Thyroid gland (tissue), 4 donors: ENCODE data around the gene ITIH5. TPM values are rescaled to one million over a fixed set of nuclear protein-coding genes. Genes with fewer than 3 reads are reported as not detected.
A peak's percentile ranks its signal among the peaks of the same experiment; 100 is the strongest.
"Not testable (repeated sequence)": the region's sequence is repeated elsewhere in the genome, so short reads cannot be mapped to it uniquely, and the experiment has no call there.

Experiments
- DNase-seq, 2 donors: peaks; one replicate each; pipeline ENCODE4 v3.0.0-alpha.2; 2019
- H3K27ac ChIP-seq, 3 donors: fragments of 200-600 bp; sonication (generic); 1 replicate in 2 of 3; 2 replicates in 1 of 3; pipeline ENCODE4 v1.5.1; 2016 to 2019; ENCODE audit warnings: mild to moderate bottlenecking in 1 of 3, moderate library complexity in 1 of 3
- H3K27me3 ChIP-seq: fragments of 200-600 bp; sonication (generic); one replicate; pipeline ENCODE4 v1.5.1; 2019
- H3K36me3 ChIP-seq, 2 donors: fragments of 200-600 bp; sonication (generic); one replicate each; pipeline ENCODE4 v1.5.1; 2016 to 2019
- H3K4me1 ChIP-seq, 2 donors: fragments of 200-600 bp; sonication (generic); one replicate each; pipeline ENCODE4 v1.5.1; 2017 to 2019
- H3K4me3 ChIP-seq, 3 donors: fragments of 200-600 bp; sonication (generic); replicated peaks in 1 of 3; 1 replicate in 2 of 3; 2 replicates in 1 of 3; pipeline ENCODE4 v1.5.1; 2016; ENCODE audit warnings: mild to moderate bottlenecking in 1 of 3
- H3K9me3 ChIP-seq: fragments of 200-600 bp; sonication (generic); one replicate; pipeline ENCODE4 v1.5.1; 2017
- POLR2A ChIP-seq, 2 donors: fragments of 450-650 bp; IDR thresholded peaks; one replicate each; pipeline ENCODE4 v1.6.1; 2017; ENCODE audit warnings: antibody characterized with exemption in 2 of 2, mild to moderate bottlenecking in 2 of 2, moderate library complexity in 1 of 2
- WGBS, 2 donors: methylation state at CpG; one replicate each; pipeline ENCODE4 v1.1.5; 2017; 5-methylcytosine and 5-hydroxymethylcytosine counted together
- intact Hi-C: fragments of 100-400 bp; cut with DNase I; formaldehyde crosslinking; loops from one replicate; pipeline ENCODE4 v1.15.1; 2023
- total RNA-seq, 4 donors: library from RNA; depleted of rRNA; stranded (reverse); fragments of >200 nt; gene quantifications; one replicate each; pipeline ENCODE4 v1.2.3, GENCODE V29; 2016
- TF ChIP-seq, protein P1 (sequence below), 6 experiments: fragments of 200-600 bp in 3 of 6; fragments of 450-650 bp in 3 of 6; sonication (generic) in 3 of 6; IDR thresholded peaks; one replicate each; pipeline ENCODE4 v1.5.1; 2016 to 2019; ENCODE audit warnings: antibody characterized with exemption in 6 of 6, mild to moderate bottlenecking in 2 of 6, inconsistent platforms in 1 of 6, moderate library complexity in 1 of 6

Gene ITIH5
- 10 to 100 TPM; 14.4 to 31.3 (median 20.2) TPM for total RNA-seq

DNA sequence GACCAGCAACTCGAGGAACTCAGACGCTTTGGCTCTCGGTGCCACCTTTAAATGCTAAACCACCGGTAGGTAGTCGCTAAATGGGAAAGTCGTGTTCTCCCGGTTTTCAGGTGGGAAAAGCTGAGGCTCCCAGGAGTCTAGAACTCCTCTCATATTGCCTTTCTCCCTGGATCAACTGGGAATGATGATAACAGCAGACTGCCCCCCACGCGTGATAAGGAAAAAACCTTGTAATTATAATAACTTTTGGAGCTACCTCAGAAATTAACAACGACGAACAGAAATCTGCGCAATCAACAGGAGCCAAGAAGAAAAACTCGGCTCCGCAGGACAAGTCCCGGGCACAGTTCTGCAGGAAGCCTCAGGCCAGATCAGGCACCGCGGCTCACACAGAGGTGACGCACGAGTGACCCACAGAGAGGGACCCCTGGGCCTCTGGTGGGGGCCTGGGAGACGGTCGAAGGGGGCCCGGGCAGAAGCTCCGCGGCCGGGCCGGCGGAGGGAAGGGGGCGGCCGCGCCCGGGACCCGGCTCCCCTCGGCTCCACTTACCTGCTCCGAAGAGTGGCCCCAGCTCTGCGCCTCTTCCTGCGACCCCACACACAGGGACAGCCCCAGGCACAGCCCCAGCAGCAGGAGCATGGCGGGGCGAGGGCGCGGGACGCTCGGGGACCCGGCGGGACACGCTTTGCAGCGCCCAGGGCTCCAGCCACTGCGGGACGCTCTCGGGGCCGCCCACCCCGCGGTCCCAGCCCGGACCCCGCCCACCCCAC is at the start of gene ITIH5:
Gene ITIH5, minus strand, starts transcription at position 714 of the 771 bp plus-strand sequence. Its CDS starts 74 bp downstream, at position 640.
- H3K9me3 ChIP-seq: no peaks in the 10 kb centered on the region
- WGBS, 2 donors: 0% methylated on average over 32 to 39 of the region's 54 CpGs
- TF ChIP-seq, protein P1, sequence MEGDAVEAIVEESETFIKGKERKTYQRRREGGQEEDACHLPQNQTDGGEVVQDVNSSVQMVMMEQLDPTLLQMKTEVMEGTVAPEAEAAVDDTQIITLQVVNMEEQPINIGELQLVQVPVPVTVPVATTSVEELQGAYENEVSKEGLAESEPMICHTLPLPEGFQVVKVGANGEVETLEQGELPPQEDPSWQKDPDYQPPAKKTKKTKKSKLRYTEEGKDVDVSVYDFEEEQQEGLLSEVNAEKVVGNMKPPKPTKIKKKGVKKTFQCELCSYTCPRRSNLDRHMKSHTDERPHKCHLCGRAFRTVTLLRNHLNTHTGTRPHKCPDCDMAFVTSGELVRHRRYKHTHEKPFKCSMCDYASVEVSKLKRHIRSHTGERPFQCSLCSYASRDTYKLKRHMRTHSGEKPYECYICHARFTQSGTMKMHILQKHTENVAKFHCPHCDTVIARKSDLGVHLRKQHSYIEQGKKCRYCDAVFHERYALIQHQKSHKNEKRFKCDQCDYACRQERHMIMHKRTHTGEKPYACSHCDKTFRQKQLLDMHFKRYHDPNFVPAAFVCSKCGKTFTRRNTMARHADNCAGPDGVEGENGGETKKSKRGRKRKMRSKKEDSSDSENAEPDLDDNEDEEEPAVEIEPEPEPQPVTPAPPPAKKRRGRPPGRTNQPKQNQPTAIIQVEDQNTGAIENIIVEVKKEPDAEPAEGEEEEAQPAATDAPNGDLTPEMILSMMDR (IDR thresholded peaks at IDR 0.05): no peak
- peak in 1 of 2 donors; percentile 39 for TF ChIP-seq POLR2A (IDR thresholded peaks at IDR 0.05)
- intact Hi-C loops: no loop called here
- H3K4me3 ChIP-seq: peak within 1 kb of the TSS; percentile 43 to 71 (median 66)
- no peaks in the 10 kb centered on the region for H3K27me3 ChIP-seq
- H3K4me1 ChIP-seq: peaks cover 0 to 8% of the 10 kb centered on the region in 2 donors
- H3K27ac ChIP-seq: peak within 1 kb of the TSS in 2 of 3 donors; percentile 56
- DNase-seq: peak; percentile 33
- no peaks in the 10 kb centered on the region for H3K36me3 ChIP-seq

DNA sequence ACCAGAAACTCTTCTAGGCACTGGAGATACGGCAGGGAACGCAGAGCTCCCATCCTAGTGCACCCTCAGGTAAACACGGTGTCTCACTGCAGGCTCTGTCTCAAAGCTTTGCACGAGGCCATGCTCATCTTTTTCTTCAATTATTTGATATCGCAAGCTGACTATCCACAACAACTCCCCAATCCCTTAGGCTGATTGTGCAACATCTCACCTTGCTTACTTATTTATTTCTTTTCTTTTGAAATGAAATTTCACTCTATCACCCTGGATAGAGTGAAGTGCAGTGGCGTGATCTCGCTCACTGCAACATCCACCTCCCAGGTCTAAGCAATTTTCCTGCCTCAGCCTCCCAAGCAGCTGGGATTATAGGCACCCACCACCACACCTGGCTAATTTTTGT is 48.7 kb upstream of the ITIH5 start:
- 94 to 95% methylated on average over 7 of the region's 7 CpGs for WGBS, 2 donors
- intact Hi-C loops: no loop called here
- Histone ChIP-seq H3K4me3 (no peak overlapping the region), H3K4me1 (no peaks in the 10 kb centered on the region), H3K27me3 (no peaks in the 10 kb centered on the region), H3K36me3 (no peaks in the 10 kb centered on the region), H3K9me3 (no peaks in the 10 kb centered on the region), H3K27ac (no peak overlapping the region)
- TF ChIP-seq, protein P1 (IDR thresholded peaks at IDR 0.05): no peak
- TF ChIP-seq POLR2A (IDR thresholded peaks at IDR 0.05): no peak
- DNase-seq: no peak

DNA sequence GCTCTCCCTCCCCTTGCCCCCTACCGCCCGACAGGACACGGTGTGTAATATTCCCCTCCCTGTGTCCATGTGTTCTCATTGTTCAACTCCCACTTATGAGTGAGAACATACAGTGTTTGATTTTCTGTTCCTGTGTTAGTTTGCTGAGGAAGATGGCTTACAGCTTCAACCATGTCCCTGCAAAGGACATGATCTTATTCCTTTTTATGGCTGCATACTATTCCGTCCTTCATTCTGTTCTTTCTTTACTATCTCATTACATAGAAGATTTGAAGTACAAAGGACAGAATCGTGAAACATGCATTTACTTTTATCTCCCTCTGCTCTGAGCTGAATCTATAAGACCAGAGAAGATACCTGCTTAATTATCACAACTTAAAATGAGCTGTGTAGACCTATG is 44.3 kb upstream of the ITIH5 start:
- WGBS, 2 donors: 86 to 93% methylated on average over 5 of the region's 5 CpGs
- H3K27me3 ChIP-seq, H3K9me3 ChIP-seq, H3K4me3 ChIP-seq, intact Hi-C loops, H3K4me1 ChIP-seq, H3K36me3 ChIP-seq, DNase-seq, H3K27ac ChIP-seq: not testable (repeated sequence)

DNA sequence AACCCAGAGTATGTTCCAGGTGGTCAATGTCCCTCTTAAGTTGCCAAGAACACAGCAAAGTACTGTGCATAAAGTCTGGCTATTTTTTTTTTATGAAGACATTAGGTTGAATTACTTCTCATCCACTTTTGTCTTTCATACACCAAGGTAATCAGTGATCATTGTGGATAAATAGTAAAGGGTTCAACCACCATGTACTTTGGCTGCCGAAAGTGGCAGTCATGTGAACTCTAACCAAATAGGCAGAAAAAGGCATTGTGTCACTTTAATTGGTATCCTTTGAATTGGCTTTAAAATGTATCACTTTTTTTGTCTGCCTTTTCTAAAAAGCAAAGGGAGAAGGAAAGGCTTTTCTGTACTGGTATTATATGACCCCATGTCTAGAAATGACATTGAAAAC is 43.7 kb upstream of the ITIH5 start:
- intact Hi-C loops: no loop called here
- no peaks in the 10 kb centered on the region for H3K27me3 ChIP-seq
- no peak overlapping the region for H3K4me3 ChIP-seq
- H3K9me3 ChIP-seq: no peaks in the 10 kb centered on the region
- H3K27ac ChIP-seq: no peak overlapping the region
- no peaks in the 10 kb centered on the region for H3K36me3 ChIP-seq
- 95 to 97% methylated on average over 1 of the region's 1 CpG for WGBS, 2 donors
- DNase-seq: no peak
- TF ChIP-seq, protein P1 (IDR thresholded peaks at IDR 0.05): no peak
- no peak for TF ChIP-seq POLR2A (IDR thresholded peaks at IDR 0.05)
- no peaks in the 10 kb centered on the region for H3K4me1 ChIP-seq

DNA sequence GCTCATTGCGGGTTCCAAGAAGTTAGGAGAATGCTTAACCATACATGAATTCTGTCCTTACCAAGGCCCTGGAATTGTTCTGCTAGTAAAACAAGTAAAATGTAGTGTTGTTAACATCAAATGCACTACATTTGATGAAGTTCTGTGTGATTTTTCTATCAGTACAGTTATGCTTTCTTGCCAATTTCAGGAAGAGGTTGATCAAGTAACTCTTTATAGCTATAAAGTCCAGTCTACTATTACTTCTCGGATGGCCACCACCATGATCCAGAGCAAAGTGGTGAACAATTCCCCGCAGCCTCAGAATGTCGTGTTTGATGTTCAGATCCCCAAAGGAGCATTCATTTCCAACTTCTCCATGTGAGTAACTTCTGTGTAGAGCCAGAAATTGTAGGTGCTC is 42.1 kb upstream of the ITIH5 start:
- Histone ChIP-seq H3K4me1 (no peaks in the 10 kb centered on the region), H3K4me3 (no peak overlapping the region), H3K27me3 (no peaks in the 10 kb centered on the region), H3K36me3 (no peaks in the 10 kb centered on the region), H3K27ac (no peak overlapping the region), H3K9me3 (no peaks in the 10 kb centered on the region)
- 97 to 98% methylated on average over 4 of the region's 4 CpGs for WGBS, 2 donors
- no peak for TF ChIP-seq POLR2A (IDR thresholded peaks at IDR 0.05)
- TF ChIP-seq, protein P1 (IDR thresholded peaks at IDR 0.05): no peak
- DNase-seq: no peak
- intact Hi-C loops: no loop called here
